ENCODE results near the gene NHLRC4. TPM values are rescaled to one million over a fixed set of nuclear protein-coding genes. Genes with fewer than 3 reads are reported as not detected.

The NHLRC4 gene
- total and polyA plus RNA-seq, 12 donors: 0.57 to 22.3 (median 6.3) TPM

- no peaks in the 10 kb centered on the region for H3K9me3 ChIP-seq (replicated peaks in 1 of 3)
- WGBS, 4 donors: 77 to 87% (median 81%) methylated on average over 10 to 11 of the region's 11 CpGs
- H3K4me1 ChIP-seq (replicated peaks in 1 of 2): peaks cover 0 to 6% of the 10 kb centered on the region in 2 donors
- peaks cover 0 to 27% of the 10 kb centered on the region in 2 donors for H3K36me3 ChIP-seq (replicated peaks in 1 of 2)
- TF ChIP-seq CTCF (IDR thresholded peaks at IDR 0.05) (no peak), POLR2A (IDR thresholded peaks at IDR 0.05) (no peak)
- DNase-seq: no peak
- H3K27me3 ChIP-seq: peaks cover 8% of the 10 kb centered on the region
- no peak overlapping the region for H3K4me3 ChIP-seq
- H3K27ac ChIP-seq: no peak overlapping the region
- intact Hi-C loops (cut with DNase I): no loop called here
Observed at GRCh38 chr16:554297-554621, 12.5 kb upstream of the NHLRC4 start.

- H3K4me3 ChIP-seq: no peak overlapping the region
Observed at GRCh38 chr16:554640-555365, 12.0 kb upstream of the NHLRC4 start.

GRCh38 chr16:555528-556473, 11.0 kb upstream of the NHLRC4 start:
- H3K9me3 ChIP-seq (replicated peaks in 1 of 3): no peaks in the 10 kb centered on the region
- H3K27ac ChIP-seq: no peak overlapping the region
- no peak overlapping the region for H3K4me3 ChIP-seq
- no peak for DNase-seq
- peaks cover 0 to 6% of the 10 kb centered on the region in 2 donors for H3K4me1 ChIP-seq (replicated peaks in 1 of 2)
- no peak for TF ChIP-seq POLR2A (IDR thresholded peaks at IDR 0.05)
- TF ChIP-seq CTCF (IDR thresholded peaks at IDR 0.05): no peak
- peaks cover 15% of the 10 kb centered on the region for H3K27me3 ChIP-seq
- WGBS, 4 donors: 74 to 83% (median 80%) methylated on average over 10 to 32 of the region's 32 CpGs
- H3K36me3 ChIP-seq (replicated peaks in 1 of 2): peaks cover 0 to 16% of the 10 kb centered on the region in 2 donors
- intact Hi-C loops (cut with DNase I): no loop called here

More at GRCh38 chr16:554640-555365, 12.0 kb upstream of the NHLRC4 start:
- peaks cover 0 to 6% of the 10 kb centered on the region in 2 donors for H3K4me1 ChIP-seq (replicated peaks in 1 of 2)
- WGBS, 4 donors: 45 to 77% (median 75%) methylated on average over 16 to 54 of the region's 54 CpGs
- no peaks in the 10 kb centered on the region for H3K9me3 ChIP-seq (replicated peaks in 1 of 3)
- TF ChIP-seq CTCF (IDR thresholded peaks at IDR 0.05) (no peak), POLR2A (IDR thresholded peaks at IDR 0.05) (no peak)
- DNase-seq: peak in 4 of 7 donors; percentile 58 to 75 (median 71)
- peaks cover 0 to 21% of the 10 kb centered on the region in 2 donors for H3K36me3 ChIP-seq (replicated peaks in 1 of 2)
- peaks cover 13% of the 10 kb centered on the region for H3K27me3 ChIP-seq
- H3K27ac ChIP-seq: no peak overlapping the region
- intact Hi-C loops (cut with DNase I): no loop called here

GRCh38 chr16:556474-557173, 10.2 kb upstream of the NHLRC4 start:
- 84 to 90% (median 87%) methylated on average over 11 to 32 of the region's 32 CpGs for WGBS, 4 donors
- Histone ChIP-seq H3K9me3 (replicated peaks in 1 of 3) (no peaks in the 10 kb centered on the region), H3K36me3 (replicated peaks in 1 of 2) (peaks cover 0 to 12% of the 10 kb centered on the region in 2 donors), H3K27ac (no peak overlapping the region), H3K4me3 (no peak overlapping the region), H3K4me1 (replicated peaks in 1 of 2) (peaks cover 0 to 6% of the 10 kb centered on the region in 2 donors), H3K27me3 (peaks cover 23% of the 10 kb centered on the region)
- no peak for DNase-seq
- intact Hi-C loops (cut with DNase I): no loop called here
- TF ChIP-seq POLR2A (IDR thresholded peaks at IDR 0.05) (no peak), CTCF (IDR thresholded peaks at IDR 0.05) (no peak)
